K562 (cell line): ENCODE data around the gene RGMB.

ENCODE experiments used
- ARID3A ChIP-seq: IDR thresholded peaks from 2 replicates; pipeline ENCODE4 v1.6.1; 2012; ENCODE audit warnings: low read depth, low read length, improper control_type of control experiment, borderline replicate concordance
- CHD2 ChIP-seq: IDR thresholded peaks from 2 replicates; pipeline ENCODE4 v1.6.1; 2011; ENCODE audit warnings: low read depth, low read length
- CTCF ChIP-seq, 3 experiments: IDR thresholded peaks in 2 of 3; conservative IDR thresholded peaks in 1 of 3; 2 replicates each; pipeline ENCODE4 v1.5.1; 2011 to 2012; ENCODE audit warnings: low read length in 3 of 3, mild to moderate bottlenecking in 3 of 3, control low read depth in 2 of 3, improper control_type of control experiment in 1 of 3, inconsistent platforms in 1 of 3, low read depth in 1 of 3, mixed read lengths in 1 of 3, moderate library complexity in 1 of 3; ENCODE audit not compliant: insufficient read depth in 2 of 3
- HMGXB4 ChIP-seq: sonication (generic); formaldehyde crosslinking; IDR thresholded peaks from 2 replicates; pipeline ENCODE4 v1.8.1; 2023; ENCODE audit warnings: mild to moderate bottlenecking, missing genetic modification reagents
- MAFG ChIP-seq: fragments of 450-650 bp; conservative IDR thresholded peaks from 2 replicates; pipeline ENCODE4 v1.6.1; 2016; ENCODE audit warnings: missing genetic modification characterization, missing compliant biosample characterization
- PHF21A ChIP-seq: fragments of 450-650 bp; IDR thresholded peaks from 2 replicates; pipeline ENCODE4 v1.6.1; 2017; ENCODE audit warnings: low read depth, borderline replicate concordance
- PHF8 ChIP-seq: fragments of 200-600 bp; sonication (generic); IDR thresholded peaks from 2 replicates; pipeline ENCODE4 v1.6.1; 2012; ENCODE audit warnings: mixed run types, mild to moderate bottlenecking, inconsistent platforms, low read length, moderate library complexity, borderline replicate concordance
- POLR2A ChIP-seq: fragments of 450-650 bp; conservative IDR thresholded peaks from 2 replicates; pipeline ENCODE4 v1.6.1; 2016
- REST ChIP-seq, 2 experiments: fragments of 450-650 bp; formaldehyde crosslinking in 1 of 2; IDR thresholded peaks; 2 replicates each; pipeline versions ENCODE4 v1.4.0 to v1.6.1; 2014 to 2020; ENCODE audit warnings: mild to moderate bottlenecking in 2 of 2, borderline replicate concordance in 1 of 2, low read depth in 1 of 2
- SAFB ChIP-seq: fragments of 200-400 bp; formaldehyde crosslinking; IDR thresholded peaks from 2 replicates; pipeline ENCODE4 v1.6.1; 2017; ENCODE audit warnings: low read depth, low read length, borderline replicate concordance
- SMAD3 ChIP-seq: fragments of 450-650 bp; formaldehyde crosslinking; conservative IDR thresholded peaks from 2 replicates; pipeline ENCODE4 v1.4.0; 2020; ENCODE audit warnings: mild to moderate bottlenecking
- SMARCC2 ChIP-seq: fragments of 450-650 bp; IDR thresholded peaks from 2 replicates; pipeline ENCODE4 v1.6.1; 2017; ENCODE audit warnings: antibody characterized with exemption, moderate library complexity, mild to moderate bottlenecking, low read depth
- ZFX ChIP-seq: sonication (generic); formaldehyde crosslinking; IDR thresholded peaks from 2 replicates; pipeline ENCODE4 v1.8.0; 2022; ENCODE audit warnings: mild to moderate bottlenecking, missing genetic modification reagents, moderate library complexity
- ZSCAN29 ChIP-seq: fragments of 450-650 bp; IDR thresholded peaks from 2 replicates; pipeline ENCODE4 v1.6.1; 2017

- TF ChIP-seq ZSCAN29 (no peak), SAFB (no peak), SMAD3 (CRISPR knock-in tag) (no peak), POLR2A (no peak), SMARCC2 (no peak), CTCF (IDR thresholded peaks at IDR 0.05 in 2 of 3, conservative IDR thresholded peaks at IDR 0.05 in 1 of 3; ENCODE audit: insufficient read depth in 2 of 3, low read depth in 1 of 3, low read length in 3 of 3) (no peak), REST (IDR thresholded peaks at IDR 0.05; ENCODE audit: borderline replicate concordance) (no peak), REST (CRISPR knock-in tag; IDR thresholded peaks at IDR 0.05; ENCODE audit: low read depth) (no peak), CHD2 (no peak), PHF21A (no peak), ARID3A (no peak), ZFX (no peak), HMGXB4 (no peak), PHF8 (no peak), MAFG (tag) (no peak)
Measured at GRCh38 chr5:98776066-98776705, 2.7 kb downstream of the RGMB start.
